ENCODE data around the gene CD6.

DNA sequence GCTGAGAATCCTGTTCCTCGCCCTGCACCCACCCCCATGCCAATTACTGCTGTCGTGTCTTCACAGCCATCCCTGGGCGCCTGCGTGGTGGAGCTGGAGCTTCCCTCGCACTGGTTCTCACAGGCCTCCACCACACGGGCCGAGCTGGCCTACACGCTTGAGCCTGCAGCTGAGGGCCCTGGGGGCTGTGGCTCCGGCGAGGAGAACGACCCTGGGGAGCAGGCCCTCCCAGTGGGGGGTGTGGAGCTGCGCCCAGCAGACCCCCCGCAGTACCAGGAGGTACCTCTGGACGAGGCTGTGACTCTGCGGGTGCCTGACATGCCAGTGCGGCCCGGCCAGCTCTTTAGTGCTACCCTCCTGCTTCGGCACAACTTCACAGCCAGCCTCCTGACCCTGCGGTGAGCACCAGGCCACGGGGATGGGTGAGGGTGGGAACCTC, 42.9 kb upstream of the CD6 start:
- TF ChIP-seq CTCF (IDR thresholded peaks at IDR 0.05; ENCODE audit: borderline replicate concordance, extremely low read depth, low read length, poor library complexity, severe bottlenecking) (no peak), EZH2 (IDR thresholded peaks at IDR 0.05; ENCODE audit: borderline replicate concordance, low read depth, low read length, severe bottlenecking) (no peak)

Data from DND-41 (cell line).